Measurements from ENCODE around the gene EARS2.

DNA sequence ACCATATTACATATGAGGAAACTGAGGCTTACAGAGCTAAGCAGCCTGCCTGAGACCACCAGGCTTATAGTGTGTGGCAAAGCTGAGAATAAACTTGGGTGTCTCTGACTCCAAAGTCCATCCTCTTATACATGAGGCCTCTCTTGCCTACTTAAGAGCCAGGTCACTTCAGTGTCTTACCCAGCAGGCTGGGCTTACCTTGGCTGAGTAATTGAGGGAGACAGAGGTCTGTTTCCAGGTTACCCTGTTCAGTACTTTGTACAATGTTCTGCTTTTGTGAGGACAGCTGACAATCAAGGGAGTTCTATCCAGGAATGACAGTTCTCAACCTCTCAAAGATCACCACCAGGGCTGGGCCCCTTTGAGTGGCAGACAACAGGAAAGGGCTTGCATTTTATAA lies 24.6 kb upstream of the EARS2 start:
- TF ChIP-seq, protein P1, sequence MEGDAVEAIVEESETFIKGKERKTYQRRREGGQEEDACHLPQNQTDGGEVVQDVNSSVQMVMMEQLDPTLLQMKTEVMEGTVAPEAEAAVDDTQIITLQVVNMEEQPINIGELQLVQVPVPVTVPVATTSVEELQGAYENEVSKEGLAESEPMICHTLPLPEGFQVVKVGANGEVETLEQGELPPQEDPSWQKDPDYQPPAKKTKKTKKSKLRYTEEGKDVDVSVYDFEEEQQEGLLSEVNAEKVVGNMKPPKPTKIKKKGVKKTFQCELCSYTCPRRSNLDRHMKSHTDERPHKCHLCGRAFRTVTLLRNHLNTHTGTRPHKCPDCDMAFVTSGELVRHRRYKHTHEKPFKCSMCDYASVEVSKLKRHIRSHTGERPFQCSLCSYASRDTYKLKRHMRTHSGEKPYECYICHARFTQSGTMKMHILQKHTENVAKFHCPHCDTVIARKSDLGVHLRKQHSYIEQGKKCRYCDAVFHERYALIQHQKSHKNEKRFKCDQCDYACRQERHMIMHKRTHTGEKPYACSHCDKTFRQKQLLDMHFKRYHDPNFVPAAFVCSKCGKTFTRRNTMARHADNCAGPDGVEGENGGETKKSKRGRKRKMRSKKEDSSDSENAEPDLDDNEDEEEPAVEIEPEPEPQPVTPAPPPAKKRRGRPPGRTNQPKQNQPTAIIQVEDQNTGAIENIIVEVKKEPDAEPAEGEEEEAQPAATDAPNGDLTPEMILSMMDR (conservative IDR thresholded peaks at IDR 0.05) = no peak
- TF ChIP-seq EZH2 (IDR thresholded peaks at IDR 0.05; ENCODE audit: low read depth) = no peak
